ENCODE data around the gene DNLZ.

Gene DNLZ

DNA sequence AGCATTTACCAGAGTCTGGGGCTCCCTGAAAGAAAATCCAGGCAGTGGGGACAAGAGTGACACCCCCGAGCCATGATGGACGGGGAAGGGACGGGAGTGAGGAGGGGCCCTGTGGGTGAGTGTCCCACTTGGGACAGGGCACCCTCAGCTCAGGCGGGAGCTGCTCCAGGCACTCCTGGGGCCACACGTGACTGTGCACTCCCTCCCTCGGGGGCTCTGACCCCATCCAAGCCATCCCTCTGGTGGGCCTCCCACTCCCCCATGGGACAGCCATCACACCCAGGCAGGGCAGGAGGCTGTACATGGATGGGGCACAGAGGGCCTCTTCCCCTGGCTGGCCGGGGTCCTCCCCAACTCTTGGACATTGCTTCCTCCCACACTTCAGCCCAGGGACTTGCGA is 12.9 kb upstream of the DNLZ start:
- no peak for DNase-seq (ENCODE audit: low spot score)

DNA sequence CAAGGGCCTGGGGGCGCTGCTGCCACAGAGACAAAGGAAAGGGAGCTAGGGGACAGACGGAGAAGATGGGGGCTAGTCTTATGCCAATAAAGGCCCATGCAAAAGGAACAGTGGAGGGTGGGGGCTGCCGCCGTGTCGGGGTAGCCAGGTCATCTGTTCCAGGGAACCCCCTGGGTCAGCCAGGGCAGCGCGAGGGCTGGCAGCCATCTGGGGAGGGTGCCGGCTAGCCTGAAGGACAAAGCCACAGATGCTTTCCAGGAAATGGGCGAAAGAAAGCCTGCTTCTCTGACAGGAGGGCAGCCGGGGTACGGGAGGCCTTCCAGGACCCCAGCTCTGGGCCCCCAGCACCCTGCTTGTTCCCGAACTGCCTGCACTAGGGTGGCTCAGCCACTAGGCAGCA is 11.6 kb upstream of the DNLZ start:
- no peak for DNase-seq (ENCODE audit: low spot score)

DNA sequence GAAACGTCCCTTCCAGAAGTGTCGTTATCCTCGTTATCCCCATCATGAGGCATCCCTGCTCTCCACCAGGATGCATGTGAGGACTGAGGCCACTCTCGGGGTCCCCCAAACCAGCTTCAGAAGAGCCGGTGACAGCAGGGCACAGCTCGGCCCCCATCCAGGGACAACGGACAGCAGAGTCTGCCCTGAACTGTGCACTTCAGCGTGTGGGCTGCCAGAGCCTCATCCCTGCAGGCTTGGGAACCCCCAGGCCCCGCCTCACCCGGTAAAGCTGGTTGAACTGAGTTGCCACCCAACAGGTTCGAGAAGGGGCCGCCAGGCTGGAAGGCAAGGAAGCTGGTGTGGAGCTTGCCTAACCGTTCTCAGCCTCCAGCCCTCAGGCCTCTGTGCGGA is 10.6 kb upstream of the DNLZ start:
- no peak for DNase-seq (ENCODE audit: low spot score)

DNA sequence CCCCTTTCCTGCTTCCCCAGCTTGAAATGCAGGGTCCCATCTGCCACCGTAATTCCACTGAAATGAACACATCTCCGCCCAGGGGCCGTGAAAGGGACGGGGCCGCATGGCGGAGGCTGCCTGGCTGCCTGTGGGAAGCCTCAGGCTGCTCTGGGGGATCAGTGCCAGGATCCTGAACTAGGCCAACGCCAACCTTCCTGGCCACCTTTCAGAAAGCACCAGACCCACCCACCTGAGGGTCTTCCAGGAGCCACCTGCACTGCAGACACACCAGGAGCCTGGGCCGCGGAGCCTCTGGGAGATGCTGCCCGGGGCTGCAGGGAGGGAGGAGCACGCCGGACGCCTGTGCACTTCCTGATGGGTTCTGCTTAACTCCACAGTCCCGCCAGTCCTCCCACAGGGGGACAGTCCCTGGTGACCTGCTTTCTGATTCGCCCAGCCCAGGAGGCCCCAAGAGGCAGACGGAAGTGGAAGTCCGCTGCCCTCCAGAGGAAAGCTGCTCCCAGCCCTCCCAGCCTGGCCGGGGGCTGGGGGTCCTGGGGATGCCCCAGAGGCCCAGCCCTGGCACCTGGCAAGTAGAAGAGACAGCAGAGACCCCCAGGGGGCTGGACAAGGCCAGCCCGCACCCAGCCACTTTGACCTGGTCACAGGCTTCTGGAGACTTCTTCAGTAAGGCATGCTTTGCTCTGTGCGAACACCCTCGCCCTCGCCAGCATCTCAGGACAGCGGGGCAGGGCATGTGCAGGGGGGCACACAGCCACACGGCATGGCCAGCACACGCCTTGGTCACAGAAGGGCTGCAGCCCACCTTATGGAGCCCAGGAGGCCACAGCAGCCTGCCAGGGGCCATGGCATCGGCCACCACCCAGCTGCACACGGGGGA is 10.0 kb upstream of the DNLZ start, which contains the start of gene CARD9:
CARD9 (minus strand) TSS at position 370 of the 883 bp plus-strand sequence. CDS start 1,591 bp downstream, outside the sequence.
- DNase-seq (ENCODE audit: low spot score) = peak; percentile 49

DNA sequence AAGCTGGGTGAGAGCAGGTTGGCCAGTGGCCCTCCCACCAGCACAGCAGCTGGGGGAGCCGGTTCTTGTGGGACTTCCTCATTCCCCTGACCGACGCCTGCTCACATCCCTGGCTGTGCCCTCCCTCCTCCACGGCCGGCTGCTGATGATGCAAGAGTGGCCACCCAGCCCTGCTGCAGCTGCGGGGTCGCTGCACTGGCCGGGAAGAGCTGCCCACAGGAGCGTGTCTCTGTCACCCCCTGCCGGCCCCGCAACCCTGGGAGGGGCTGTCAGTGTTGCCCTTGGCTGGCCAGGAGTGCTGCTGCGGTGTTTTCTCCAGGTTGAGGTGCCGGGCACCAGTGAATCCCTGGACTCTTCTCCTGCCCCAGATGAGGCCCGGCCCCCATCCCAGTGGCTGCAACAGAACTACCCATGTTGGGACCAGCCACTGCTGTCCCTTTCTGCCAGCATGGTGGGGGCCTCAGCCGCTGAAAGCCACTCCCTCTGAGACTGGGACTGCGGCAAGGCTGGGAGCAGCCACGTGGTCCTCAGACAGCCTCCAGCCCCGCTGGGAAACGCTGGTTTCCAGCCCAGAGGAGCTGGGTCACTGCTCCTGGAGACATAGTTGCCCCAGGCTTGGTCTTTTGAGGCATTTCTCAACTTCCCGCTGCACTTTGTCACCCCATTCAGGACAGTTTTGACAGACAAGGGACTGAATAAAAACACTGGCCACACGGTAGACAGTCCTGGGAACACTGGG is 9.2 kb upstream of the DNLZ start:
- DNase-seq (ENCODE audit: low spot score) = no peak

DNA sequence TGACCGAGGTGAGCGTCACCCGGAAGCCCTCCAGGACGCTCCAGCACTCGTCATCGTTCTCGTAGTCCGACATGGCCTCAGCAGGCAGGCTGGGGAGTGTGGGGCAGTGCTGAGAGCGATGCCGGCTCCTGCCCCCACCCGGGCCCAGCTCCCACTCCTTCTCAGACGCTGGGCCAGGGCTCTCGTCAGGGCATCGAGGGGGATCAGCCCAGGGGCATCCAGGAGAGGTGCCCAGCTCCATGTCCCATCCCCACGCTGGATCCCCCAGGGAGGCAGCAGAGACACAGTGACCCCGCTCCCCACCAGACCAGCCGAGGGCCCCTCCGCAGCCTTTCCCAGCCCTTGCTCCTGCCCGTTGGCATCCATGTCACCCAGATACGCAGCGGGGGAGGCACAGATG is 8.5 kb upstream of the DNLZ start:
- DNase-seq (ENCODE audit: low spot score) = no peak

GRCh38 chr9:136371533-136371880 is 8.0 kb upstream of the DNLZ start:
- DNase-seq (ENCODE audit: low spot score) = no peak

DNA sequence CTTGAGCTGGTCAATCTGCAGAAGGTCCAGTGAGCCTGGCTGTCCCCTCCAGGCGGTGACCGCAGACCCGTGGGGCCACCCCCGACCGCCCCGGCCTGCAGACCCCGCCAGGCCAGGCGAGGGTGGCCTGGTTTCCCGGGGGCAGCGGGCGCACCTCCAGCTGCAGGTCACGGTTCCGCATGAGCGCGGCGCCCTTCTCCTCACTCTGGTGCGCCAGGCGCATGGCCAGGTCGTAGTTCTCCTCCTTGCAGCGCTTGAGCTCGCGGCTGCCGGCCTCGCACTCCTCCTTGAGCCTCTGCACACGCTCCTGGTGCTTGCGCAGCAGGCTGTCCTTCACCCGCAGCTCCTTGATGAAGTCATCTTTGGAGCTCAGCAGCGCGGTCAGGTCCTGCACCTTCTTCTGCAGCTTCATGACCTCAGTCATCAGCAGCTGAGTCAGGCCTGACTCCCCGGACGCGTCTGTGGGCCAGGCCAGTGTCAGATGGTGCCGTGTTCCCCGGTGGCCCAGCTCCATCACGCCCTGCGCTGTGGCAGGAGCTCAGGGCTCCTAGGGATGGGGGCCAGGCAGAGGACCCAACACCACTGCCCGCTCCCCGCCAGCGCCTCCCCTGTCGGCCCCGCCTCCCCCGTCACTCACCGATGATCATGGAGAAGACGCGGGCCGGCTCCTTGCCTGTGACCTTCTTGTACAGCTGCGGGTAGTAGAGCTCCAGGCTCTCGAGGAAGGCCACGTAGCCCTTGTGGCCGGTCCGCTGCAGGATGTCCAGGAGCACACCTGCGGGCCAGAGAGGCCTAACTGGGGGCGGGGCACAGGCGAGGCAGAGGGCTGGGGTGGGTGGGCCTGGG is 7.4 kb upstream of the DNLZ start:
- DNase-seq (ENCODE audit: low spot score) = no peak

- no peak for DNase-seq (ENCODE audit: low spot score)
These were observed 6.5 kb upstream of the DNLZ start for GRCh38 chr9:136370037-136370436.

DNA sequence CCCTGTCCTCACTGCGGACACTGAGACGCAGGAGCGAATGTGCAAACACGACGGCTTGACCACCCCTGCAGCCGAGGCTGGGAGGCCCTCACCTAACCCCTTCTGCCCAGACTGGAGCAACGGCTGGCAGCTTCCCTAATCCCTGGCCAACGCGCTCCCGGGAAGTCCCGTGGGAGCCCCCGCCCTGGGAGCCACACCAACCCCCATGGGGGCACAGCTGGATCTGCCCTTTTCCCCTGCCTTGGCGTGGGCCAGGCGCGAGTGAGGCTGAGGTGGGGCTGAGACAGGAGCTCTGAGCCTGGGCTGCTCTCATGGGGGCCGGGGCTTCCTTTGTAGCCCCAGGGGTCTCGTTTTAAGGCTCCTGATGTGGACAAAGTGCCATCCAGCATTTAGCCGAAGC is 4.6 kb upstream of the DNLZ start:
- no peak for DNase-seq (ENCODE audit: low spot score)

DNA sequence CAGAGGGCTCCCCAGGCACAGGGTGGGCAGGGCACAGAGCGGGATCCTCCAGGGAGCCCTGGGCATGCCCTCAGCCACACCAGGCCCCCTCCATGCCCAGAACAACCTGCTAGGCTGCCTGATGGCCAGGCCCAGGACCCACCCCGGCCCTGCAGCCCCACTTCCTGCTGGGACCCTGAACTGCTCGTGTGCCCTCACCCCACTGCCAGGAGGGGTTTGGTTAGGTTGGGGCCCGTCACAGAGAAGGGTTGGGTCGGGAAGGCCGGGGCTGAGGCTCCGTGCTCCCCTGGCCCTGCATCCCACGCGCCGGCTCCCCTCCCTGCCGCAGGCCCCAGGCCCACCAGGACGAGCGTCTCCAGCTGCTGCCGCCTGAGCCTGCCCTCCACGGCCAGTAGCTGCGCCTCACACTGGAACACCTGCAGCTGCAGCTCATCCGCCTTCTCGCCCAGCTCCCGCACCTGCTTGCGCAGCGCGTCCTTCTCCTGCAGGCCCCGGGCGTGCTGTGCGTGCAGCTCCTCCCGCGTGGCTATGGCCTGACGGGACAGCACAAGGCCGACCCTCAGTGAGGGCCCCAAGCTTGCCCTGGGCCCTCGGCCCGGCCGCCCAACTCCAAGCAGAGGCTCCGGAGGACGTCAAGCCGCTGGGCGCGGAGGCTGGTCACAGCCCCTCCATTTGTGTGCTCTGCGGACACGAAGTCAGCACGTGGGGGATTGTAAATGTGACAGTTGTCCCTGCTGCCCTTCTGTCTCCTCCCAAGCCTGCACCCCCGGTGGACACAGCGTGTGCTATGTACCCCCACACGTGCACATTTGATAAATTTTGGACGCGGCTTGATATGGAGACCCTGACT is 4.0 kb upstream of the DNLZ start:
- no peak for DNase-seq (ENCODE audit: low spot score)

- DNase-seq (ENCODE audit: low spot score) = no peak
These were observed 3.3 kb upstream of the DNLZ start for GRCh38 chr9:136366826-136367225.

GRCh38 chr9:136365775-136366222 is 2.3 kb upstream of the DNLZ start:
- DNase-seq (ENCODE audit: low spot score) = no peak

GRCh38 chr9:136364942-136365774 is 1.6 kb upstream of the DNLZ start:
- no peak for DNase-seq (ENCODE audit: low spot score)

GRCh38 chr9:136363949-136364748 is 605 bp upstream of the DNLZ start:
- DNase-seq (ENCODE audit: low spot score) = no peak

DNA sequence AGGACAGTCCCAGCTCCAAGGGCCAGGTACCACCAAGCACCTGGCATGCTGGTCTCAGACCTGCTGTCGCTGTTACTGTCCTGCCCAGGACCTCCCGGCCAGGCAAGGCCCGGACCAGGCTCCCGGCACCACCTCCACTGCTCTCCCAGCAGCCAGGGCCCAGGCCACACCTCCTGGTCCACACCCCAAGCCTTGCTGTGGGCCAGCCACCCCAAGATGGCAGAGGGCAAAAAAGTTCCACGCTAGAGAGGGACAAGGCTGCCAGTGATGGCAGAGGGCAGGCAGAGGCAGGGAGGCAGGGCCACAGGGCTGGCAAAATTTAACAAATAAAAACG is 1.1 kb downstream of the DNLZ start:
- DNase-seq (ENCODE audit: low spot score) = no peak

GRCh38 chr9:136361754-136362449 is 1.6 kb downstream of the DNLZ start:
- no peak for DNase-seq (ENCODE audit: low spot score)

DNA sequence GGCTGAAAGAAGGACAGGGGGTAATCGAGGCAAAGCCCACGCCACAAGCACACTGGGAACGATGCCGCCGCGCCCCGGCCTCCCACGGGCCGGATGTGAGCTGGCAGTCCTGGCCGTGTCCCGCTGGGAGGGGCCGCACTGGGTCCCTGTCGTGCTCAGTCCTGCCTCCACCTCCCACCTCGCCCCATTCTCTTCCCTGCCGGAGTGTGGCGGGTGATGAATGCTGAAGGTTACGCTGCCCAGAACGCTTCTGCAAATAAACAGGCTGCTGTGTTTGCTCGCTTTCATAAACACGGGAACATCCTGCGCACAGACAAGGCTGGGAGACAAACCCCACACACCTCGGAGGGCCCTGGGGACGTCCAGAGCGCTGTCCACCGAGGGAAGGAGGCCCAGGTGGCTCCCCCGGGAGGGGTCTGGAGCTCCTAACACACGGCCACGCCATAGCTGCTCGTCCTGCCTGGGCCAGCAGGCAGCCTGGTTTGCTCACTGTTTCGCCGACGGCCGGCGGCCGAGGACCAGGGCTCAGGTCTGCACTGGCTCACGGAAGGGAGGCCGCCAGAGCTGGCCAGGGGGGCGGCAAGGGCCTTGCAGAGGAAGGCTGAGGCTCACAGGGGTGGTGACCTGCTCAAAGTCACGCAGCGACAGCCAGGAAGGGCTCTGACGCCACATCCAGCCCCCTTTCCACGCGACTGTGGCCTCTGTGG is 2.3 kb downstream of the DNLZ start:
- no peak for DNase-seq (ENCODE audit: low spot score)

Data from globus pallidus (tissue), 1 donor.